ENCODE results near the gene LEAP2. TPM values are rescaled to one million over a fixed set of nuclear protein-coding genes. Genes with fewer than 3 reads are reported as not detected.

Gene LEAP2
- total and polyA plus RNA-seq, 2 donors (not counting 1 experiment from before 2014, with no cell fraction given), result 2.2 to 5.4 TPM

- no peak overlapping the region for H3K4me3 Mint-ChIP-seq
- peaks cover 0 to 52% of the 10 kb centered on the region in 2 experiments for H3K36me3 ChIP-seq (replicated peaks in 1 of 2; ENCODE audit: control extremely low read depth in 1 of 2, control insufficient read depth in 1 of 2, extremely low read depth in 1 of 2, insufficient read depth in 2 of 2, low read length in 1 of 2)
- peaks cover 8% of the 10 kb centered on the region for H3K4me1 Mint-ChIP-seq
- no peak overlapping the region for H3K27ac Mint-ChIP-seq
- WGBS (ENCODE audit: insufficient coverage), result 100% methylated on average over 2 of the region's 4 CpGs
- DNase-seq (no peak), ATAC-seq (ENCODE audit: low read depth) (no peak)
- H2AFZ ChIP-seq (ENCODE audit: insufficient read depth, low read depth, low read length, poor library complexity, severe bottlenecking), result no peak overlapping the region
- H3K27me3 ChIP-seq (replicated peaks in 1 of 4; ENCODE audit: control extremely low read depth in 1 of 4, control insufficient read depth in 3 of 4, insufficient read depth in 4 of 4, low read length in 3 of 4), result no peaks in the 10 kb centered on the region
- H3K79me2 ChIP-seq (ENCODE audit: control insufficient read depth, insufficient read depth, low read length), result peaks cover 17% of the 10 kb centered on the region
- no peaks in the 10 kb centered on the region for H3K27me3 Mint-ChIP-seq
- no peak overlapping the region for H3K4me2 ChIP-seq (replicated peaks; ENCODE audit: low read depth, low read length, poor library complexity, severe bottlenecking)
- intact Hi-C loops (cut with micrococcal nuclease), result no loop called here
- H3K4me1 ChIP-seq (ENCODE audit: control insufficient read depth in 2 of 2, insufficient read depth in 2 of 2, low read length in 2 of 2), result no peaks in the 10 kb centered on the region
- H3K9me3 ChIP-seq (ENCODE audit: control extremely low read depth in 1 of 3, control insufficient read depth in 2 of 3, insufficient read depth in 1 of 3, low read length in 2 of 3), result no peaks in the 10 kb centered on the region
- H3K9me3 Mint-ChIP-seq (ENCODE audit: insufficient read depth), result no peaks in the 10 kb centered on the region
- POLR2A ChIA-PET, result no interaction called here
- H3K9ac ChIP-seq (ENCODE audit: low read length), result no peak overlapping the region
- H3K27ac ChIP-seq (ENCODE audit: low read length in 2 of 2), result no peak overlapping the region
- TF ChIP-seq EZH2 (IDR thresholded peaks at IDR 0.05; ENCODE audit: borderline replicate concordance, insufficient read depth, low read depth, low read length, poor library complexity, severe bottlenecking) (no peak), CTCF (IDR thresholded peaks at IDR 0.05) (no peak)
- H4K20me1 ChIP-seq (ENCODE audit: control insufficient read depth, insufficient read depth, low read length, poor library complexity, severe bottlenecking), result peaks cover 15% of the 10 kb centered on the region
- H3K4me3 ChIP-seq (ENCODE audit: control extremely low read depth in 1 of 5, extremely low read depth in 1 of 5, insufficient read depth in 1 of 5, low read depth in 2 of 5, low read length in 4 of 5), result no peak overlapping the region
- CTCF ChIA-PET, result interaction anchor here (0.9 kb wide), 1 partner anchor 18 kb away, joined by 3 read pairs; no protein-coding TSS in a partner anchor
These were observed 27.6 kb downstream of the LEAP2 start for GRCh38 chr5:132901036-132901435.

- Histone ChIP-seq H2AFZ (ENCODE audit: insufficient read depth, low read depth, low read length, poor library complexity, severe bottlenecking) (no peak overlapping the region), H3K79me2 (ENCODE audit: control insufficient read depth, insufficient read depth, low read length) (peaks cover 21% of the 10 kb centered on the region), H3K4me2 (replicated peaks; ENCODE audit: low read depth, low read length, poor library complexity, severe bottlenecking) (no peak overlapping the region), H3K27ac (ENCODE audit: low read length in 2 of 2) (no peak overlapping the region), H3K27me3 (replicated peaks in 1 of 4; ENCODE audit: control extremely low read depth in 1 of 4, control insufficient read depth in 3 of 4, insufficient read depth in 4 of 4, low read length in 3 of 4) (no peaks in the 10 kb centered on the region), H3K9ac (ENCODE audit: low read length) (no peak overlapping the region), H3K9me3 (ENCODE audit: control extremely low read depth in 1 of 3, control insufficient read depth in 2 of 3, insufficient read depth in 1 of 3, low read length in 2 of 3) (no peaks in the 10 kb centered on the region), H3K4me3 (ENCODE audit: control extremely low read depth in 1 of 5, extremely low read depth in 1 of 5, insufficient read depth in 1 of 5, low read depth in 2 of 5, low read length in 4 of 5) (no peak overlapping the region), H3K36me3 (replicated peaks in 1 of 2; ENCODE audit: control extremely low read depth in 1 of 2, control insufficient read depth in 1 of 2, extremely low read depth in 1 of 2, insufficient read depth in 2 of 2, low read length in 1 of 2) (peaks cover 0 to 45% of the 10 kb centered on the region in 2 experiments), H3K4me1 (ENCODE audit: control insufficient read depth in 2 of 2, insufficient read depth in 2 of 2, low read length in 2 of 2) (no peaks in the 10 kb centered on the region), H4K20me1 (ENCODE audit: control insufficient read depth, insufficient read depth, low read length, poor library complexity, severe bottlenecking) (peaks cover 18% of the 10 kb centered on the region)
- ChIA-PET POLR2A (no interaction called here), CTCF (no interaction called here)
- no peaks in the 10 kb centered on the region for H3K27me3 Mint-ChIP-seq
- H3K9me3 Mint-ChIP-seq (ENCODE audit: insufficient read depth), result no peaks in the 10 kb centered on the region
- no peak overlapping the region for H3K4me3 Mint-ChIP-seq
- TF ChIP-seq EZH2 (IDR thresholded peaks at IDR 0.05; ENCODE audit: borderline replicate concordance, insufficient read depth, low read depth, low read length, poor library complexity, severe bottlenecking) (no peak), CTCF (IDR thresholded peaks at IDR 0.05) (no peak)
- no peak overlapping the region for H3K27ac Mint-ChIP-seq
- intact Hi-C loops (cut with micrococcal nuclease), result no loop called here
- H3K4me1 Mint-ChIP-seq, result peaks cover 8% of the 10 kb centered on the region
- DNase-seq (no peak), ATAC-seq (ENCODE audit: low read depth) (no peak)
- 100% methylated on average over 3 of the region's 3 CpGs for WGBS (ENCODE audit: insufficient coverage)
These were observed 28.3 kb downstream of the LEAP2 start for GRCh38 chr5:132901730-132902129.
